Measurements from ENCODE around the gene LGI2.

DNA sequence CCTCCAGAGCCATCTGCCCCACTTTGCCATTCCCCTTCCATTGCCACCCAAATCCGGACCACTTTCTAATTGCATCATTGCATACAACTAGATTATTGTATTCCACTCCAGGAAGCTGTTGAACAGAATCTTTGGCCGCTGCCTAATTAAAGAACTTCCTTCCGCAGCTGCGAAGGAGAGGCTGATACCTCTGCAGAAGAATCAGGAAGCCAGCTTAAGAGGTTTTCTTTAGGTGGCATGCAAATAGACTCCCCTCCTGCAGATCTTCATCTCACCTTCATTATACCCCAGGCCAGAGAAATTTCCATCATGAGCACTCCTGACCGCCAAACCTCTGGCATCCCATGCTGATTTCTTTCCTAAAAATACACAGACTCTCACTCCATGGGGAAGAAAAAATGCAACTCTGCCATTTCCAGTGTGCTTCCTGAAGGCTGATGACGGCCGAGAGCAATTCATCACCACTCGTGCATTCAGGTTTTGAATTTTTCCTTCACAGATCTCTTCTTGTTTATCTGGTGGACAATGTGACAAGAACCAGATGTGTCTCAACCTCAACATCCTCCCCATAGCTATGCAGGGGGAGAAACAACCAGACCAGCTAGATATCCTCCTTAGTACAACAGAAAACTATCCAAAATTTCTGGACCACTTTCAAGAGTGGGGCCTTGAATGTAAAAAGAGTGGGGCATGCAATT lies 31.2 kb downstream of the LGI2 start:
- TF ChIP-seq, protein P1, sequence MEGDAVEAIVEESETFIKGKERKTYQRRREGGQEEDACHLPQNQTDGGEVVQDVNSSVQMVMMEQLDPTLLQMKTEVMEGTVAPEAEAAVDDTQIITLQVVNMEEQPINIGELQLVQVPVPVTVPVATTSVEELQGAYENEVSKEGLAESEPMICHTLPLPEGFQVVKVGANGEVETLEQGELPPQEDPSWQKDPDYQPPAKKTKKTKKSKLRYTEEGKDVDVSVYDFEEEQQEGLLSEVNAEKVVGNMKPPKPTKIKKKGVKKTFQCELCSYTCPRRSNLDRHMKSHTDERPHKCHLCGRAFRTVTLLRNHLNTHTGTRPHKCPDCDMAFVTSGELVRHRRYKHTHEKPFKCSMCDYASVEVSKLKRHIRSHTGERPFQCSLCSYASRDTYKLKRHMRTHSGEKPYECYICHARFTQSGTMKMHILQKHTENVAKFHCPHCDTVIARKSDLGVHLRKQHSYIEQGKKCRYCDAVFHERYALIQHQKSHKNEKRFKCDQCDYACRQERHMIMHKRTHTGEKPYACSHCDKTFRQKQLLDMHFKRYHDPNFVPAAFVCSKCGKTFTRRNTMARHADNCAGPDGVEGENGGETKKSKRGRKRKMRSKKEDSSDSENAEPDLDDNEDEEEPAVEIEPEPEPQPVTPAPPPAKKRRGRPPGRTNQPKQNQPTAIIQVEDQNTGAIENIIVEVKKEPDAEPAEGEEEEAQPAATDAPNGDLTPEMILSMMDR (IDR thresholded peaks at IDR 0.05; ENCODE audit: insufficient read depth, low read length, poor library complexity, severe bottlenecking), result no peak
- TF ChIP-seq EZH2phosphoT487 (conservative IDR thresholded peaks at IDR 0.05; ENCODE audit: low read length), result no peak

Data from SU-DHL-6 (cell line).